ENCODE results near the gene ORM2. TPM values are rescaled to one million over a fixed set of nuclear protein-coding genes. Genes with fewer than 3 reads are reported as not detected.

The ORM2 gene
- total RNA-seq, 1 donor from 2014 or later = not detected

DNA sequence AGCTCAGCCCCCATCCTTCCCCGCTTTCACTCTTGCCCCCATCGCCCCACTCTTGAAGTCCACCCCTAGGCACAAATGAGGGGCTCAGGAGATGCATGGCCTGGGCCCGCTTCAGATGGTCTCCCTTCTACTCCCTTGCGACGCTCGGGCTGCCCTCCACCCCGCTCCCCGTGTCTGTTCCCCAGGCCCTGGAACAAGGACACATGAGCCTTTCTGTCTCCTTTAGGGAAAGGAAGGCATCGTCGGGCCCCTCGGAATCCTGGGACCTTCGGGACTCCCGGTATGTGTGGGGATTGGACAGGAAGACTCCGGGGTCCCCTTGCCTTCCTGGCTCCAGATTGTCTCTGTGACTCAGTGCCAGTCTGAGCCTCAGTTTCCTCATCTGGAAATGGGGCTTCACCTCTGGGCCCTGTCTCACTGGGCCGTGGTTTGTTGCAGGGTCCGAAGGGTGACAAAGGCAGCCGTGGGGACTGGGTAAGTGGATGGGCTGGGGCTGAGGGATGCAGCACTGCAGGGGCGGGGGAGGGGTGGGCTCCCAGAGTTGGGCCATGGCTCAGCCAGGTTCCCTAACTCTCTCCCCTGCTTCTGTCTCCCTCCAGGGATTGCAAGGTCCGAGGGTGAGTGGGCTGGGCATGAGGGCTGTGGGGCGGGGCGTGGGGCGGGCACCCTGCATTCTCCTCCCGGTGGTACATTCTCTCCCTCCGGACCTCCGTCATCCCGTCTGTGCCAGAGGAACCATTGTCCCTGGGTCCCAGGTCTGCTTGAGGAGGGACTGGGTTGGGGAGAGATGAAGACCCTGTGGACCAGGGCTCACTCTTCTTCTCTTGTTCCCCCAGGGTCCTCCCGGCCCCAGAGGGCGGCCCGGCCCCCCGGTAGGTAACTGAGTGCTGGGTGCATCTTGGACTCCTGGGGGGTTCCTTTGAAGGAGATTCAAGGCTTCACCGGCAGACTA lies 28.5 kb upstream of the ORM2 start:
- POLR2A ChIA-PET = no interaction called here
- TF ChIP-seq, protein P1, sequence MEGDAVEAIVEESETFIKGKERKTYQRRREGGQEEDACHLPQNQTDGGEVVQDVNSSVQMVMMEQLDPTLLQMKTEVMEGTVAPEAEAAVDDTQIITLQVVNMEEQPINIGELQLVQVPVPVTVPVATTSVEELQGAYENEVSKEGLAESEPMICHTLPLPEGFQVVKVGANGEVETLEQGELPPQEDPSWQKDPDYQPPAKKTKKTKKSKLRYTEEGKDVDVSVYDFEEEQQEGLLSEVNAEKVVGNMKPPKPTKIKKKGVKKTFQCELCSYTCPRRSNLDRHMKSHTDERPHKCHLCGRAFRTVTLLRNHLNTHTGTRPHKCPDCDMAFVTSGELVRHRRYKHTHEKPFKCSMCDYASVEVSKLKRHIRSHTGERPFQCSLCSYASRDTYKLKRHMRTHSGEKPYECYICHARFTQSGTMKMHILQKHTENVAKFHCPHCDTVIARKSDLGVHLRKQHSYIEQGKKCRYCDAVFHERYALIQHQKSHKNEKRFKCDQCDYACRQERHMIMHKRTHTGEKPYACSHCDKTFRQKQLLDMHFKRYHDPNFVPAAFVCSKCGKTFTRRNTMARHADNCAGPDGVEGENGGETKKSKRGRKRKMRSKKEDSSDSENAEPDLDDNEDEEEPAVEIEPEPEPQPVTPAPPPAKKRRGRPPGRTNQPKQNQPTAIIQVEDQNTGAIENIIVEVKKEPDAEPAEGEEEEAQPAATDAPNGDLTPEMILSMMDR (IDR thresholded peaks at IDR 0.05) = no peak
- H3K27ac Mint-ChIP-seq = no peak overlapping the region
- intact Hi-C loops (cut with micrococcal nuclease) = no loop called here
- no peaks in the 10 kb centered on the region for H3K36me3 Mint-ChIP-seq (ENCODE audit: low read depth)
- DNase-seq (no peak), ATAC-seq (ENCODE audit: low read depth) (no peak)
- CTCF ChIA-PET = no interaction called here
- H3K4me1 Mint-ChIP-seq = peaks cover 6% of the 10 kb centered on the region
- no peak overlapping the region for H3K4me3 Mint-ChIP-seq
- H3K9me3 Mint-ChIP-seq = peaks cover 2% of the 10 kb centered on the region
- H3K27me3 Mint-ChIP-seq = no peaks in the 10 kb centered on the region

DNA sequence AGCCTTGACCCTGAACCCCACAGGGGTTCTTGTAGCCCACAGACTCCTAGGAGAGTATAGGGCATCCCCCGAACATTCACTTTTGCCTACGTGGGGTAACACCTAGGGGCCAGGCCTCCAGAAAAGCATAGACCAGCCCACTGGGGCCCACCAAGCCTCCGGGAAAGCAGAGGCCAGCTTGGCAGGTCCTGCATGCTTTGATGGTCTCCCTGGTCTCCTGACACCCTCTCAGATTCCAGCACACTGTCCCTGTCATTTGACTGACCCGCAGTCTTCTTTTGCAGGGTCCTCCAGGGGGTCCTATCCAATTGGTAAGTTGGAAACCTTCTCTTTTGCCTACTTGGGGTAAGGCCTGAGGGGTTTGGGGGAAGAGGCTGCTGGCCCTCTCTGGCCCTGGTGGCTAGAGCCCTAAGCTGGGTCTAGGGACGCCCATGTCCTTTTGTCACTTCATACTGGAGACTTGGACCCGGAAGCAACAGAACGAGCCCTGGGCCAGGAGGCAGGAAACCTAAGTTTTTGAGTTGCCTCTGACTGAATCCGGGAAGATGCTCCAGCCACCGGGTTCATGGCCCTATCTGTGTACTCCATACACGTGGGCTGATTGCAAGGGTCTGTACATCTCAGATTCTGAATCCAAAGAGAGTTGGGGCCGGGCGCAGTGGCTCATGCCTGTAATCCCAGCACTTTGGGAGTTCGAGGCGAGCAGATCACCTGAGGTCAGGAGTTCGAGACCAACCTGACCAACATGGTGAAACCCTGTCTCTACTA lies 27.7 kb upstream of the ORM2 start:
- H3K4me3 Mint-ChIP-seq = no peak overlapping the region
- peaks cover 6% of the 10 kb centered on the region for H3K4me1 Mint-ChIP-seq
- no peaks in the 10 kb centered on the region for H3K36me3 Mint-ChIP-seq (ENCODE audit: low read depth)
- H3K27me3 Mint-ChIP-seq = no peaks in the 10 kb centered on the region
- TF ChIP-seq, protein P1 (IDR thresholded peaks at IDR 0.05) = no peak
- ChIA-PET CTCF (no interaction called here), POLR2A (no interaction called here)
- no peak overlapping the region for H3K27ac Mint-ChIP-seq
- DNase-seq (no peak), ATAC-seq (ENCODE audit: low read depth) (no peak)
- intact Hi-C loops (cut with micrococcal nuclease) = no loop called here
- H3K9me3 Mint-ChIP-seq = no peaks in the 10 kb centered on the region

DNA sequence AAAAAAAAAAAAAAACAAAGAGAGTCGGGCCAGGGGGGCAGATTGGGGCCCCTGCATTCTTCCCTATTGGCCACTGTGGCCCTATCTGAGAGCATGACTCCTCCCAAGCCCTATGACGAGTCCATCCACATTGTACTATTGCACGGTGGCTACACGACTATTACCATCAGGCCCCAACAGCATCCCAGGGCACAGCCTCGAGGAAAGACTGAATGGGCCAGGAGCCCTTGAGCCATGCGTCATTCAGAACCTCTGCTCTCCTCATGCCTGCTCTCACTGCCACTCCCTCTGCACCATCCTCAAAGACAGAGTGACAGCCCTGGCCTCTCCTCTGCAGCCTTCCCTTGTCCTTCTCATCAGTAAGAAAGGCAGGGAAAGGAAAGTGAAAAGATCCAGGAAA lies 26.9 kb upstream of the ORM2 start:
- Mint-ChIP-seq H3K9me3 (no peaks in the 10 kb centered on the region), H3K4me1 (peaks cover 6% of the 10 kb centered on the region), H3K27me3 (no peaks in the 10 kb centered on the region), H3K27ac (no peak overlapping the region), H3K4me3 (no peak overlapping the region), H3K36me3 (ENCODE audit: low read depth) (no peaks in the 10 kb centered on the region)
- CTCF ChIA-PET = no interaction called here
- no peak for DNase-seq
- POLR2A ChIA-PET = no interaction called here
- ATAC-seq (ENCODE audit: low read depth) = no peak
- TF ChIP-seq, protein P1 (IDR thresholded peaks at IDR 0.05) = no peak
- intact Hi-C loops (cut with micrococcal nuclease) = no loop called here

DNA sequence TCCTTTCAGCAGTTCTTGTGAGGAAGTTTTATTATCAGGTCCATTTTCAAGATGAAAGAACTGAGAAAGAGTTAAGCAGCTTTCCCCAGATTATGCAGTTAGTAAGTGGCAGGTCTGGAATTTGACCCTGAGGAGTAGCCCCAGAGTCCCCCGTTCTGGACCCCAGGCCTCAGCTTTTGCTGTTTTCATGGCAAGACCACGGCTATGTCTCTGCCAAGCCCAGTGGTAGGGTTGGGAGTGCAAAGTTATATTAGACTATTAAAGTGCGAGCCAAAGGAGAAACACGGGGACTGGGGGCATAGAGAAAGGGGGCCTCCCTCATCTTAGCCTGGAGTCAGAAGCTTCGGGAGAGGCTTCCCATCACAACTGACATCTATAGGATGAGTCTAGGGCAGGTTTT lies 26.1 kb upstream of the ORM2 start:
- H3K4me1 Mint-ChIP-seq = peaks cover 6% of the 10 kb centered on the region
- intact Hi-C loops (cut with micrococcal nuclease) = no loop called here
- no peaks in the 10 kb centered on the region for H3K27me3 Mint-ChIP-seq
- DNase-seq = no peak
- TF ChIP-seq, protein P1 (IDR thresholded peaks at IDR 0.05) = no peak
- ChIA-PET POLR2A (no interaction called here), CTCF (interaction anchor here (0.6 kb wide), 1 partner anchor 247 kb away, joined by 4 read pairs; no protein-coding TSS in a partner anchor)
- H3K4me3 Mint-ChIP-seq = no peak overlapping the region
- no peaks in the 10 kb centered on the region for H3K9me3 Mint-ChIP-seq
- ATAC-seq (ENCODE audit: low read depth) = no peak
- H3K36me3 Mint-ChIP-seq (ENCODE audit: low read depth) = no peaks in the 10 kb centered on the region
- no peak overlapping the region for H3K27ac Mint-ChIP-seq

DNA sequence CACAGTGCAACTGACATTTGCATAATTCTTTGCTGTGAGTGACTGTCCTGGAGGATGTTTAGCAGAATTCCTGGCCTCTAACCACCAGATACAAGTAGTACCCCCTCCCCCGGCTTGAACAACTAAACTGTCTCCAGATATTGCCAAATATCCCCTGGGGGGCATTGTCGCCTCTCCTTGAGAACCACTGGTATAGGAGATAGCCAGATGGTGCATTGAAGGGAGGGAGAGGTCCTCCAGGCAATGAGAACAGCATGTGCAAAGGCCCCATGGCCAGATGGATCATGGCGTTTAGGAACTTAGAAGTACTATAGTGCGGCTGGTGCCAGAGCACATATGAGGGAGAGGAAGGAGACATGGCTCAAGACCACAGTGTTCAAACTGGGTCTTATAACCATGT lies 25.7 kb upstream of the ORM2 start:
- Mint-ChIP-seq H3K36me3 (ENCODE audit: low read depth) (no peaks in the 10 kb centered on the region), H3K4me3 (no peak overlapping the region), H3K27ac (no peak overlapping the region), H3K9me3 (no peaks in the 10 kb centered on the region), H3K4me1 (peaks cover 6% of the 10 kb centered on the region), H3K27me3 (no peaks in the 10 kb centered on the region)
- intact Hi-C loops (cut with micrococcal nuclease) = no loop called here
- CTCF ChIA-PET = interaction anchor here (0.6 kb wide), 1 partner anchor 247 kb away, joined by 4 read pairs; no protein-coding TSS in a partner anchor
- POLR2A ChIA-PET = no interaction called here
- TF ChIP-seq, protein P1 (IDR thresholded peaks at IDR 0.05) = no peak
- ATAC-seq (ENCODE audit: low read depth) (no peak), DNase-seq (peak; percentile 8)
